Hepatocyte (in vitro differentiated cells): Measurements from ENCODE around the gene PROCR.

Experiments used
- EZH2 ChIP-seq: fragments of 200-600 bp; sonication (generic); IDR thresholded peaks from 2 replicates; pipeline ENCODE4 v1.6.1; 2016; ENCODE audit warnings: antibody characterized with exemption, mild to moderate bottlenecking, borderline replicate concordance
- EZH2phosphoT487 ChIP-seq: fragments of 200-600 bp; sonication (generic); IDR thresholded peaks from one replicate; pipeline ENCODE4 v1.6.1; 2018; ENCODE audit warnings: antibody characterized with exemption, mild to moderate bottlenecking, low read depth, moderate library complexity; ENCODE audit not compliant: unreplicated experiment, severe bottlenecking
- TF ChIP-seq, protein P1 (sequence below): fragments of 200-600 bp; sonication (generic); IDR thresholded peaks from 2 replicates; pipeline ENCODE4 v1.5.1; 2016; ENCODE audit warnings: antibody characterized with exemption, mild to moderate bottlenecking; ENCODE audit not compliant: poor library complexity

GRCh38 chr20:35155936-35156335, 15.9 kb upstream of the PROCR start:
- TF ChIP-seq, protein P1, sequence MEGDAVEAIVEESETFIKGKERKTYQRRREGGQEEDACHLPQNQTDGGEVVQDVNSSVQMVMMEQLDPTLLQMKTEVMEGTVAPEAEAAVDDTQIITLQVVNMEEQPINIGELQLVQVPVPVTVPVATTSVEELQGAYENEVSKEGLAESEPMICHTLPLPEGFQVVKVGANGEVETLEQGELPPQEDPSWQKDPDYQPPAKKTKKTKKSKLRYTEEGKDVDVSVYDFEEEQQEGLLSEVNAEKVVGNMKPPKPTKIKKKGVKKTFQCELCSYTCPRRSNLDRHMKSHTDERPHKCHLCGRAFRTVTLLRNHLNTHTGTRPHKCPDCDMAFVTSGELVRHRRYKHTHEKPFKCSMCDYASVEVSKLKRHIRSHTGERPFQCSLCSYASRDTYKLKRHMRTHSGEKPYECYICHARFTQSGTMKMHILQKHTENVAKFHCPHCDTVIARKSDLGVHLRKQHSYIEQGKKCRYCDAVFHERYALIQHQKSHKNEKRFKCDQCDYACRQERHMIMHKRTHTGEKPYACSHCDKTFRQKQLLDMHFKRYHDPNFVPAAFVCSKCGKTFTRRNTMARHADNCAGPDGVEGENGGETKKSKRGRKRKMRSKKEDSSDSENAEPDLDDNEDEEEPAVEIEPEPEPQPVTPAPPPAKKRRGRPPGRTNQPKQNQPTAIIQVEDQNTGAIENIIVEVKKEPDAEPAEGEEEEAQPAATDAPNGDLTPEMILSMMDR: no peak
- TF ChIP-seq EZH2: no peak
- no peak for TF ChIP-seq EZH2phosphoT487
